ENCODE results near the gene TM9SF1.

TM9SF1 gene

GRCh38 chr14:24197056-24197450 lies 1.8 kb upstream of the TM9SF1 start:
- DNase-seq (ENCODE audit: low read depth): no peak

- no peak for DNase-seq (ENCODE audit: low read depth)
Measured at GRCh38 chr14:24196071-24197055, 1.1 kb upstream of the TM9SF1 start.

- no peak for DNase-seq (ENCODE audit: low read depth)
Measured at GRCh38 chr14:24194873-24195185, 412 bp downstream of the TM9SF1 start.

GRCh38 chr14:24194186-24194872 lies 912 bp downstream of the TM9SF1 start:
- no peak for DNase-seq (ENCODE audit: low read depth)

- no peak for DNase-seq (ENCODE audit: low read depth)
Measured at GRCh38 chr14:24192933-24193332, 2.3 kb downstream of the TM9SF1 start.

- no peak for DNase-seq (ENCODE audit: low read depth)
Measured at GRCh38 chr14:24190416-24190815, 4.8 kb downstream of the TM9SF1 start.

- DNase-seq (ENCODE audit: low read depth): no peak
Measured at GRCh38 chr14:24189460-24189859, 5.8 kb downstream of the TM9SF1 start.

- no peak for DNase-seq (ENCODE audit: low read depth)
Measured at GRCh38 chr14:24189059-24189375, 6.2 kb downstream of the TM9SF1 start.

- DNase-seq (ENCODE audit: low read depth): peak; percentile 92
Measured at GRCh38 chr14:24188251-24189058, 6.8 kb downstream of the TM9SF1 start, which contains the start of gene IPO4. IPO4 (minus strand) TSS chr14:24188816; CDS start chr14:24188787, 29 bp downstream.

GRCh38 chr14:24187539-24187915 lies 7.7 kb downstream of the TM9SF1 start:
- DNase-seq (ENCODE audit: low read depth): no peak

- DNase-seq (ENCODE audit: low read depth): no peak
Measured at GRCh38 chr14:24186831-24187538, 8.3 kb downstream of the TM9SF1 start.

GRCh38 chr14:24185741-24186140 lies 9.5 kb downstream of the TM9SF1 start:
- DNase-seq (ENCODE audit: low read depth): no peak

- DNase-seq (ENCODE audit: low read depth): no peak
Measured at GRCh38 chr14:24185026-24185425, 10.2 kb downstream of the TM9SF1 start.

- no peak for DNase-seq (ENCODE audit: low read depth)
Measured at GRCh38 chr14:24184104-24184970, 10.9 kb downstream of the TM9SF1 start.

GRCh38 chr14:24183014-24183481 lies 12.2 kb downstream of the TM9SF1 start:
- DNase-seq (ENCODE audit: low read depth): no peak

- no peak for DNase-seq (ENCODE audit: low read depth)
Measured at GRCh38 chr14:24182110-24182882, 12.9 kb downstream of the TM9SF1 start.

GRCh38 chr14:24181371-24182077 lies 13.7 kb downstream of the TM9SF1 start:
- no peak for DNase-seq (ENCODE audit: low read depth)

- no peak for DNase-seq (ENCODE audit: low read depth)
Measured at GRCh38 chr14:24179961-24180796, 15.1 kb downstream of the TM9SF1 start.

Measured in activated gamma-delta T cell treated with anti-CD3 and anti-CD28 coated beads, Interleukin-2, amount 50 U/mL, for 16 hours (primary cell).